ENCODE results near the gene AHDC1.

GRCh38 chr1:27547220-27548116 lies 56.5 kb downstream of the AHDC1 start:
- TF ChIP-seq CTCF (IDR thresholded peaks at IDR 0.05) = no peak
- TF ChIP-seq EP300 (IDR thresholded peaks at IDR 0.05) = no peak

Measured in ovary (tissue), 3 donors.